Measurements from ENCODE around the gene NET1. TPM values are rescaled to one million over a fixed set of nuclear protein-coding genes. Genes with fewer than 3 reads are reported as not detected.

Gene NET1
- polyA plus RNA-seq, 1 experiment, result 62.5 TPM

DNA sequence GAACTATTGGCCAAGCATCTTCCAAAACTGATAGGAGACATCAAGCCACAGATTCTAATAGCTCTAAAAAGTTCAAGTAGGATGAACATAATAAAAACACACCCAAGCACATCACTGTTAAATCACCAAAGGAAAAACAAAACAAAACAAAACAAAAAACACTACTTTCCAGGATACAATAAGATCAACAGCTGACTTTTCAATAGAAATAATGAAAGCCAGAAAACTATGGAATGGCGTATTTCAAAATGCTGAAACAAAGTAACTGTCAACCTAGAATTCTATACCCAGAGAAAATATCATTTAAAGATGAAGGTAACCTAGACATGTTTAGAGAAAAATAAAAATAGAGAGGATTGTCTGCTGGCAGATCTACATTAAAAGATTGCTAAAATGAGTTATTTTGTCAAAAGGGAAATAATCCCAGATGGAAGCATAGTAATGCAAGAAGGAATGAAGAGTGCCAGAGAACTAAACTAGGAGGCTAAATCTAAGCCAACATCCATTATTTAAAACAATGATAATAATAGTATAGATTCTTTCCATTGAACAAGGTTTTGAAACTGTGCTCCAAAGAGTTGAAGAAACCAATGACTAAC, 21.7 kb upstream of the NET1 start:
- H3K36me3 ChIP-seq (ENCODE audit: control insufficient read depth, insufficient read depth, low read length), result no peaks in the 10 kb centered on the region
- ChIA-PET CTCF (interaction anchor here (1.2 kb wide), 1 partner anchor 9 kb away, joined by 3 read pairs; no protein-coding TSS in a partner anchor), POLR2A (no interaction called here)
- no peak overlapping the region for H3K4me3 ChIP-seq (ENCODE audit: low read depth, low read length)
- no peak for DNase-seq (ENCODE audit: low read depth)
- no peaks in the 10 kb centered on the region; the same call in 1 of the 2 replicates for H3K27me3 ChIP-seq (ENCODE audit: control insufficient read depth, insufficient read depth, low read length)
- no peak for TF ChIP-seq CTCF (IDR thresholded peaks at IDR 0.05; ENCODE audit: insufficient read depth, low read depth, low read length)

DNA sequence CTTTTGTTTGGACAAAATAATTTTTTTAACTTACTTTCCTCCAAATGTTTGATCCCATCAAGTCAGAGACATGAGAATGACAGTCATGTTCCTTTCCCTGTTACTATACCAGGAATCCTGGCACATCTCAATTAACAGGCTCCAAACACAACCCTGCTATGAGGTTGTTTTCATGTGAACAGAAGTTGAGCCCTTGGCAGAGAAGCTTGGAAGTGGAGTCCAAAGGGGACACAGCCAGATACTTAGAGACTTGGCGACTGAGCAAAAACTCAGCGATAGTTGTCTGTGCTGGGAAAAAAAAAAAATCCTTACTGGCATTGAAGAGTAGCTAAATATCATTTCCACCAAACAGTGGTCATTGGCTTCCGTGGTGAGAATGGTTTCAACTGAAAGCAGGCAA, 20.6 kb upstream of the NET1 start:
- ChIA-PET POLR2A (no interaction called here), CTCF (interaction anchor here (0.7 to 1.2 kb wide), 4 partner anchors 8 to 232 kb away, joined by 3 to 4 read pairs (median 3); partner anchors contain the start of gene TUBAL3)
- Histone ChIP-seq H3K4me3 (ENCODE audit: low read depth, low read length) (no peak overlapping the region), H3K27me3 (ENCODE audit: control insufficient read depth, insufficient read depth, low read length) (no peaks in the 10 kb centered on the region; the same call in 1 of the 2 replicates), H3K36me3 (ENCODE audit: control insufficient read depth, insufficient read depth, low read length) (no peaks in the 10 kb centered on the region)
- DNase-seq (ENCODE audit: low read depth), result no peak
- TF ChIP-seq CTCF (IDR thresholded peaks at IDR 0.05; ENCODE audit: insufficient read depth, low read depth, low read length), result no peak

DNA sequence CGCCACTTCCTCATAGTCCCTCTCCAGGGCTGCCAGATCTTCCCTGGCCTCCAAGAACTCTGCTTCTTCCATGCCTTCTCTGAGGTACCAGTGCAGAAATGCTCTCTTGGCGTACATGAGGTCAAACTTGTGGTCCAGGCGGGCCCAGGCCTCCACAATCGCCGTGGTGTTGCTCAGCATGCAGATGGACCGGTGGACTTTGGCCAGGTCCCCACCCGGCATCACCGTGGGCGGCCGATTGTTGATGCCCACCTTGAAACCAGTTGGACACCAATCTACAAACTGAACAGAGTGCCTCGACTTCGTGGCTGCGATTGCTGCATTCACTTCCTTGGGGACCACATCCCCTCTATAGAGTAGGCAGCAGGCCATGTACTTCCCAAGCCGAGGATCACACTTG, 18.8 kb upstream of the NET1 start:
- H3K27me3 ChIP-seq (ENCODE audit: control insufficient read depth, insufficient read depth, low read length), result peaks cover 4% of the 10 kb centered on the region; the same call in 1 of the 2 replicates
- ChIA-PET POLR2A (no interaction called here), CTCF (no interaction called here)
- H3K36me3 ChIP-seq (ENCODE audit: control insufficient read depth, insufficient read depth, low read length), result no peaks in the 10 kb centered on the region
- H3K4me3 ChIP-seq (ENCODE audit: low read depth, low read length), result no peak overlapping the region
- no peak for DNase-seq (ENCODE audit: low read depth)
- no peak for TF ChIP-seq CTCF (IDR thresholded peaks at IDR 0.05; ENCODE audit: insufficient read depth, low read depth, low read length)

DNA sequence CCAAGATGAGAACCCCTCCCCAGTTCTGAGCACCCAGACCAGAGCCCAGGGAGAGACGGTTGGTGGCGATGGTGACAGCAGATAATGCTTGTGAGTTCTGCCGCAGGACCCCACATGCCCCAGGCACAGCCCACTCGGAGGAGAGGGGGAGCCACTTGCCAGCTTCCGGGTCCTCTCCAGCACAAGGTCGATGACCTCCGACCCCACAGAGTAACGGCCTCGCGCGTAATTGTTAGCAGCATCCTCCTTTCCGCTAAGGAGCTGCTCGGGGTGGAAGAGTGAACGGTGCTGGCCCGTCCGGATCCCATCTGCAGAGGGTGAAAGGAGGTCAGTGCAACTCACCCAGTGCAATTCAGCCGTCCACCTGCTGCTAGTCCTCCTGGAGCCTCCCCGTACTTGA, 17.2 kb upstream of the NET1 start:
- POLR2A ChIA-PET, result no interaction called here
- H3K36me3 ChIP-seq (ENCODE audit: control insufficient read depth, insufficient read depth, low read length), result no peaks in the 10 kb centered on the region
- H3K27me3 ChIP-seq (ENCODE audit: control insufficient read depth, insufficient read depth, low read length), result peaks cover 5% of the 10 kb centered on the region; the same call in 1 of the 2 replicates
- CTCF ChIA-PET, result no interaction called here
- no peak for DNase-seq (ENCODE audit: low read depth)
- TF ChIP-seq CTCF (IDR thresholded peaks at IDR 0.05; ENCODE audit: insufficient read depth, low read depth, low read length), result no peak
- H3K4me3 ChIP-seq (ENCODE audit: low read depth, low read length), result no peak overlapping the region

- CTCF ChIA-PET, result interaction anchor here (1.1 kb wide), 1 partner anchor 547 kb away, joined by 3 read pairs; no protein-coding TSS in a partner anchor
- H3K36me3 ChIP-seq (ENCODE audit: control insufficient read depth, insufficient read depth, low read length), result no peaks in the 10 kb centered on the region
- no peak for DNase-seq (ENCODE audit: low read depth)
- POLR2A ChIA-PET, result no interaction called here
- no peak for TF ChIP-seq CTCF (IDR thresholded peaks at IDR 0.05; ENCODE audit: insufficient read depth, low read depth, low read length)
- H3K27me3 ChIP-seq (ENCODE audit: control insufficient read depth, insufficient read depth, low read length), result peaks cover 5% of the 10 kb centered on the region; the same call in 1 of the 2 replicates
- H3K4me3 ChIP-seq (ENCODE audit: low read depth, low read length), result no peak overlapping the region
Measured at GRCh38 chr10:5396556-5397300, 15.6 kb upstream of the NET1 start.
